ENCODE measurements around the gene RUVBL1.

DNA sequence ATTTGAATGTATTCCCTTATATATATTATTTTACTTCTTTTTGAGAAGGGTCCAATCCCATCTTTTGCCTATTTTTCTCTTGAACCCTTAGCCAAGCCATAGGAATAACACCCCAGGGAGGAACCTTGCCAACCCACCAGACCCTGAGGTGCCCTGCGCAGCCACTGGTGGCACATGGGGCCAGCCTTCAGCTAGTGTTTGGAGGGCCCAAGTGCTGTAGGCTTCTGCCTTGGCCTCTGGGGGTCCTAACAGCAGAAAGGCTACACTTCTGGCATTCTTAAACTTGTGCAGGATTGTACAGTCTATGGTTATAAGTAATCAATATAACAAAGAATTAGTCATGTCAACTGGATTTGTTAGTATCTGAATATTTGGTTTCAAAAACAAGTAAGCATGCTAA, 34.5 kb downstream of the RUVBL1 start:
- TF ChIP-seq, protein P1, sequence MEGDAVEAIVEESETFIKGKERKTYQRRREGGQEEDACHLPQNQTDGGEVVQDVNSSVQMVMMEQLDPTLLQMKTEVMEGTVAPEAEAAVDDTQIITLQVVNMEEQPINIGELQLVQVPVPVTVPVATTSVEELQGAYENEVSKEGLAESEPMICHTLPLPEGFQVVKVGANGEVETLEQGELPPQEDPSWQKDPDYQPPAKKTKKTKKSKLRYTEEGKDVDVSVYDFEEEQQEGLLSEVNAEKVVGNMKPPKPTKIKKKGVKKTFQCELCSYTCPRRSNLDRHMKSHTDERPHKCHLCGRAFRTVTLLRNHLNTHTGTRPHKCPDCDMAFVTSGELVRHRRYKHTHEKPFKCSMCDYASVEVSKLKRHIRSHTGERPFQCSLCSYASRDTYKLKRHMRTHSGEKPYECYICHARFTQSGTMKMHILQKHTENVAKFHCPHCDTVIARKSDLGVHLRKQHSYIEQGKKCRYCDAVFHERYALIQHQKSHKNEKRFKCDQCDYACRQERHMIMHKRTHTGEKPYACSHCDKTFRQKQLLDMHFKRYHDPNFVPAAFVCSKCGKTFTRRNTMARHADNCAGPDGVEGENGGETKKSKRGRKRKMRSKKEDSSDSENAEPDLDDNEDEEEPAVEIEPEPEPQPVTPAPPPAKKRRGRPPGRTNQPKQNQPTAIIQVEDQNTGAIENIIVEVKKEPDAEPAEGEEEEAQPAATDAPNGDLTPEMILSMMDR (conservative IDR thresholded peaks at IDR 0.05 in 1 of 2, IDR thresholded peaks at IDR 0.05 in 1 of 2; ENCODE audit: low read depth in 1 of 2, low read length in 2 of 2): no peak
- TF ChIP-seq EZH2 (IDR thresholded peaks at IDR 0.05; ENCODE audit: low read length, missing control alignments): no peak

Measured in fibroblast of lung (primary cell).